IMR-90 (cell line): ENCODE measurements around the gene NANS. TPM values are rescaled to one million over a fixed set of nuclear protein-coding genes. Genes with fewer than 3 reads are reported as not detected.

ENCODE experiments used
- ATAC-seq: fragments of 200-7000 bp; cut with Tn5 transposase; 2 replicates; pipeline ENCODE4 v1.9.1; 2020; ENCODE audit warnings: low read depth, mild to moderate bottlenecking, moderate library complexity
- BruUV-seq: library from RNA; stranded (reverse); fragments of 400-500 nt; replicated peaks from 2 replicates; lab custom pipeline; 2021; lab: Mats Ljungman, UMichigan
- CTCF ChIA-PET: fragments of 300-600 bp; formaldehyde crosslinking; extraction: SDS; loops from one replicate; lab custom pipeline; 2021; ENCODE audit warnings: antibody characterized with exemption; lab: Yijun Ruan, JAX
- POLR2A ChIA-PET: fragments of 300-600 bp; sonication (Branson Sonifier 250); formaldehyde crosslinking; loops from one replicate; lab custom pipeline; 2022; ENCODE audit warnings: antibody characterized with exemption; ENCODE audit not compliant: unreplicated experiment; lab: Charles Lee
- DNase-seq: peaks from one replicate; pipeline ENCODE4 v3.0.0; 2013
- H2AFZ ChIP-seq: replicated peaks from 2 replicates; pipeline ENCODE3; 2013; ENCODE audit warnings: low read length, mild to moderate bottlenecking; ENCODE audit not compliant: poor library complexity
- H2AK5ac ChIP-seq: 2 replicates; pipeline ENCODE4 v1.6.1; 2013; ENCODE audit warnings: low read depth, low read length, inconsistent platforms
- H2AK9ac ChIP-seq: replicated peaks from 2 replicates; pipeline ENCODE3; 2013; ENCODE audit warnings: mild to moderate bottlenecking, low read depth, low read length, moderate library complexity; ENCODE audit not compliant: poor library complexity
- H2BK120ac ChIP-seq: 2 replicates; pipeline ENCODE4 v1.6.1; 2013; ENCODE audit warnings: low read depth, low read length, inconsistent platforms
- H2BK15ac ChIP-seq: 3 replicates; pipeline ENCODE4 v1.6.1; 2013; ENCODE audit warnings: low read depth, low read length, inconsistent platforms
- H2BK20ac ChIP-seq: 2 replicates; pipeline ENCODE4 v1.6.1; 2013; ENCODE audit warnings: low read depth, mild to moderate bottlenecking, inconsistent platforms, low read length, moderate library complexity
- H2BK5ac ChIP-seq: 2 replicates; pipeline ENCODE4 v1.6.1; 2013; ENCODE audit warnings: mild to moderate bottlenecking, low read depth, low read length, inconsistent platforms; ENCODE audit not compliant: poor library complexity, severe bottlenecking
- H3K14ac ChIP-seq: replicated peaks from 2 replicates; pipeline ENCODE4 v1.6.1; 2013; ENCODE audit warnings: low read depth, low read length, inconsistent platforms
- H3K18ac ChIP-seq: 2 replicates; pipeline ENCODE4 v1.6.1; 2013; ENCODE audit warnings: low read depth, low read length, control low read depth
- H3K23ac ChIP-seq: 2 replicates; pipeline ENCODE4 v1.6.1; 2013; ENCODE audit warnings: low read depth, low read length, inconsistent platforms
- H3K27ac ChIP-seq: 2 replicates; pipeline ENCODE4 v1.5.1; 2013; ENCODE audit warnings: mild to moderate bottlenecking, control low read depth, low read length; ENCODE audit not compliant: insufficient read depth
- H3K27me3 ChIP-seq: 2 replicates; pipeline ENCODE4 v1.6.1; 2013; ENCODE audit warnings: low read length; ENCODE audit not compliant: control insufficient read depth, insufficient read depth
- H3K36me3 ChIP-seq: 2 replicates; pipeline ENCODE4 v1.6.1; 2013; ENCODE audit warnings: low read length, mixed read lengths; ENCODE audit not compliant: control insufficient read depth, insufficient read depth
- H3K4ac ChIP-seq: 2 replicates; pipeline ENCODE4 v1.6.1; 2013; ENCODE audit warnings: low read depth, low read length, inconsistent platforms
- H3K4me1 ChIP-seq: 2 replicates; pipeline ENCODE4 v1.6.1; 2013; ENCODE audit warnings: low read length, mixed read lengths; ENCODE audit not compliant: control insufficient read depth, insufficient read depth
- H3K4me2 ChIP-seq: 2 replicates; pipeline ENCODE4 v1.6.1; 2013; ENCODE audit warnings: low read depth, mild to moderate bottlenecking, control low read depth, low read length, moderate library complexity
- H3K4me3 ChIP-seq: 2 replicates; pipeline ENCODE4 v1.5.1; 2013; ENCODE audit warnings: low read depth, mild to moderate bottlenecking, control low read depth, low read length, moderate library complexity; ENCODE audit not compliant: insufficient read depth
- H3K56ac ChIP-seq: 2 replicates; pipeline ENCODE4 v1.6.1; 2013; ENCODE audit warnings: low read length, inconsistent platforms; ENCODE audit not compliant: insufficient read depth; ENCODE audit errors: extremely low read depth
- H3K79me1 ChIP-seq, 2 experiments: 2 replicates each; pipeline ENCODE4 v1.6.1; 2013; ENCODE audit warnings: low read length in 2 of 2, inconsistent platforms in 1 of 2, low read depth in 1 of 2
- H3K9ac ChIP-seq: 2 replicates; pipeline ENCODE4 v1.6.1; 2013; ENCODE audit warnings: low read depth, low read length, control low read depth
- H3K9me1 ChIP-seq: 2 replicates; pipeline ENCODE4 v1.6.1; 2013; ENCODE audit warnings: low read length, inconsistent platforms; ENCODE audit not compliant: insufficient read depth
- H3K9me3 ChIP-seq: 2 replicates; pipeline ENCODE4 v1.6.1; 2013; ENCODE audit warnings: low read length; ENCODE audit not compliant: control insufficient read depth, insufficient read depth
- H4K20me1 ChIP-seq: 2 replicates; pipeline ENCODE4 v1.6.1; 2013; ENCODE audit warnings: low read length, inconsistent platforms; ENCODE audit not compliant: insufficient read depth
- H4K5ac ChIP-seq: 2 replicates; pipeline ENCODE4 v1.6.1; 2013; ENCODE audit warnings: mild to moderate bottlenecking, low read depth, low read length, control low read depth
- H4K8ac ChIP-seq, 2 experiments: 2 replicates each; pipeline ENCODE4 v1.6.1; 2013; ENCODE audit warnings: low read depth in 2 of 2, low read length in 2 of 2, control low read depth in 1 of 2, inconsistent platforms in 1 of 2
- H4K91ac ChIP-seq: 2 replicates; pipeline ENCODE4 v1.6.1; 2013; ENCODE audit warnings: low read depth, low read length, inconsistent platforms; ENCODE audit not compliant: insufficient read depth
- BHLHE40 ChIP-seq: fragments of 150-350 bp; IDR thresholded peaks from 2 replicates; pipeline ENCODE4 v1.6.1; 2016; ENCODE audit warnings: mild to moderate bottlenecking, low read depth, low read length
- CEBPB ChIP-seq: IDR thresholded peaks from 2 replicates; pipeline ENCODE4 v1.6.1; 2012; ENCODE audit warnings: low read depth, low read length, improper control_type of control experiment
- CTCF ChIP-seq: conservative IDR thresholded peaks from 2 replicates; pipeline ENCODE4 v1.5.1; 2012; ENCODE audit warnings: mild to moderate bottlenecking, low read depth, low read length, improper control_type of control experiment
- FOS ChIP-seq: fragments of 150-350 bp; IDR thresholded peaks from 2 replicates; pipeline ENCODE4 v1.6.1; 2016; ENCODE audit warnings: low read depth, low read length
- MXI1 ChIP-seq: IDR thresholded peaks from 2 replicates; pipeline ENCODE4 v1.6.1; 2012; ENCODE audit warnings: low read depth, mild to moderate bottlenecking, low read length, moderate library complexity, borderline replicate concordance
- NFE2L2 ChIP-seq: fragments of 150-350 bp; IDR thresholded peaks from 2 replicates; pipeline ENCODE4 v1.6.1; 2016; ENCODE audit warnings: low read depth, mild to moderate bottlenecking, low read length
- WGBS, 2 experiments: methylation state at CpG; one replicate each; pipeline versions ENCODE4 v1.1.5 to v1.1.7; 2013; ENCODE audit warnings: missing lambda C conversion rate in 2 of 2; ENCODE audit not compliant: insufficient read length in 1 of 2; ENCODE audit errors: extremely low coverage in 2 of 2; 5-methylcytosine and 5-hydroxymethylcytosine counted together
- dilution Hi-C: fragments of 300-500 bp; cut with HindIII; formaldehyde crosslinking; loops from one replicate; pipeline ENCODE4 v1.14.3; 2018; ENCODE audit warnings: low sequenced_read_pairs; ENCODE audit not compliant: unreplicated experiment
- in situ Hi-C: fragments of 300-500 bp; cut with MboI; formaldehyde crosslinking; loops from 3 replicates; pipeline ENCODE4 v1.14.3; 2019; ENCODE audit warnings: low sequenced_read_pairs, inconsistent platforms, mixed read lengths
- intact Hi-C: fragments of 100-400 bp; cut with micrococcal nuclease; formaldehyde crosslinking; loops from 2 replicates; pipeline ENCODE4 v1.10.0; 2022
- polyA plus RNA-seq, 3 experiments: library from polyadenylated mRNA; depleted of rRNA; stranded (reverse); fragments of >200 nt; gene quantifications; 2 replicates each; pipeline ENCODE4 v1.2.3, GENCODE V29; 2012; ENCODE audit warnings: low replicate concordance in 1 of 3
- total RNA-seq: library from RNA; depleted of rRNA; stranded (reverse); fragments of >200 nt; gene quantifications from 2 replicates; pipeline ENCODE4 v1.2.3, GENCODE V29; 2012

The NANS gene
- total and polyA plus RNA-seq, 2 of the 4 experiments (the other 2 are of a cell fraction): 210 to 306 TPM

DNA sequence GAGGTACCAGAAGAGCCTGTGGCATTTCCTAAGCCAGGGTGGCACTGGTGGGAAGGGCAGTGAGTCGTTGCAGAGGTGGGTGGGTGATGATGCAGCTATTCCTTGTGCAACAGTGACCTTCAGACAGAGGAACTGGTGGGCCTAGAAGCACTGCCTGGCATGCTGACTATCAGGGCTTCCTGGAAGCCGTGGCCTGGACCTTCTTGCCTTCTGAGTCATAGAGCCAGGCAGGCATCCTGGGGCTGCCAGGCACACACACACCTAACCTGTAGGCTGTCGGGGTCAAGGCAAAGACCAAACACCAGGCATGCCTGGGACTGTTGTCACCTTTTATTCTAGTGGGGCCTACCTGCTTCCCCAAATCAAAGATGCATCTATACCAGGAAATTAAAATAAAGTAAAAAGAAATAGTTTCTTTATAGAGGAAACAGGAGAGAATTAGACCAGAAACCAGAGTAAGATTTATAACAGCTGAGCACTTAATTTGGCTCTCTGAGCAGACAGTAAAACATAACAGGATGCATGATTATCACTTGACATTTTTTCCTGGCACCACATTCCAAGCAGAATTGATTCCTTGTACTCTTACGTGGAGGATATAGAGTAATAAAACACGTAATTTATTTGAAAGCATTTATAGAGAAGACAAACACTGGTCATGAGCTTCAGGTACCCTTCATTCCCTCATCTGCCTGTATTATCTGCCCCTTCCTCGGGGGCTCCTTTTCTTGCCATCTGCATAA is 25.1 kb downstream of the NANS start:
- 71% methylated on average over 3 of the region's 6 CpGs; no CpG with 5 or more reads in 1 of the 2 experiments for WGBS, 2 experiments
- CTCF ChIA-PET: no interaction called here
- H3K9me3 ChIP-seq: no peaks in the 10 kb centered on the region

More for the DNA sequence above, 25.1 kb downstream of the NANS start:
- Histone ChIP-seq H2AK5ac (peak overlapping the region; percentile 73), H3K4me3 (no peak overlapping the region), H3K4me2 (no peak overlapping the region), H2BK120ac (peak overlapping the region; percentile 36; the same call in 1 of the 2 replicates), H4K20me1 (0 out of 2 replicates have a peak, but pooled peaks cover 5% of the 10 kb centered on the region), H3K9ac (peak overlapping the region; percentile 41; the same call in 1 of the 2 replicates), H3K18ac (peak overlapping the region; percentile 34; the same call in 1 of the 2 replicates), H2AK9ac (peak overlapping the region; percentile 62), H3K27ac (peak overlapping the region; percentile 73), H2BK5ac (peak overlapping the region; percentile 81), H3K14ac (peak overlapping the region; percentile 31; the same call in 1 of the 2 replicates), H3K4me1 (peaks cover 18% of the 10 kb centered on the region), H2AFZ (no peak overlapping the region), H3K9me1 (peaks cover 11% of the 10 kb centered on the region), H3K79me1 (peaks cover 14 to 33% of the 10 kb centered on the region in 2 experiments; a peak in 3 of 4 replicates), H3K27me3 (no peaks in the 10 kb centered on the region), H4K5ac (no peak overlapping the region), H2BK15ac (no peak overlapping the region; the same call in 2 of the 3 replicates), H3K56ac (no peak overlapping the region), H3K4ac (peak overlapping the region; percentile 75), H2BK20ac (peak overlapping the region; percentile 51; the same call in 1 of the 2 replicates), H4K8ac (peak overlapping the region; percentile 16 to 47; a peak in 3 of 4 replicates), H3K23ac (peak overlapping the region; percentile 44; the same call in 1 of the 2 replicates), H3K36me3 (peaks cover 33% of the 10 kb centered on the region), H4K91ac (peak overlapping the region; percentile 23; the same call in 1 of the 2 replicates)
- dilution Hi-C loops: no loop called here
- intact Hi-C loops: no loop called here
- DNase-seq (peak; percentile 50), ATAC-seq (peak; percentile 53)
- in situ Hi-C loops: no loop called here
- POLR2A ChIA-PET: no interaction called here
- TF ChIP-seq CTCF: no peak
- peak; percentile 21; the same call in 1 of the 2 replicates for TF ChIP-seq BHLHE40
- TF ChIP-seq MXI1: 0 out of 2 replicates have a peak, but pooled peaks have one; percentile 15
- no peak for TF ChIP-seq NFE2L2
- TF ChIP-seq FOS: peak; percentile 29; the same call in 1 of the 2 replicates
- peak; percentile 91 for TF ChIP-seq CEBPB
- BruUV-seq: no TSS peak
